ENCODE measurements around the gene ZNF532.
"Not testable (repeated sequence)": the region's sequence is repeated elsewhere in the genome, so short reads cannot be mapped to it uniquely, and the experiment has no call there.

The ZNF532 gene

GRCh38 chr18:58864146-58865032, at the start of gene ZNF532:
ZNF532 (plus strand) TSS chr18:58864877. CDS start in a region left out here.
- DNase-seq, result no peak

GRCh38 chr18:58819051-58819450, 45.6 kb upstream of the ZNF532 start:
- no peak for DNase-seq

- DNase-seq, result no peak
Observed at GRCh38 chr18:58820251-58820650, 44.4 kb upstream of the ZNF532 start.

- no peak for DNase-seq
Observed at GRCh38 chr18:58822944-58823343, 41.7 kb upstream of the ZNF532 start.

GRCh38 chr18:58823412-58823811, 41.3 kb upstream of the ZNF532 start:
- DNase-seq, result no peak

- DNase-seq, result not testable (repeated sequence)
Observed at GRCh38 chr18:58826926-58827325, 37.8 kb upstream of the ZNF532 start.

GRCh38 chr18:58827428-58827827, 37.2 kb upstream of the ZNF532 start:
- no peak for DNase-seq

- DNase-seq, result no peak
Observed at GRCh38 chr18:58827886-58828285, 36.8 kb upstream of the ZNF532 start.

GRCh38 chr18:58828399-58829121, 36.1 kb upstream of the ZNF532 start:
- DNase-seq, result no peak

GRCh38 chr18:58829263-58829662, 35.4 kb upstream of the ZNF532 start:
- no peak for DNase-seq

- DNase-seq, result not testable (repeated sequence)
Observed at GRCh38 chr18:58829886-58830285, 34.8 kb upstream of the ZNF532 start.

- DNase-seq, result no peak
Observed at GRCh38 chr18:58831606-58832005, 33.1 kb upstream of the ZNF532 start.

- no peak for DNase-seq
Observed at GRCh38 chr18:58838165-58838860, 26.4 kb upstream of the ZNF532 start.

GRCh38 chr18:58838946-58839345, 25.7 kb upstream of the ZNF532 start:
- DNase-seq, result no peak

- DNase-seq, result no peak
Observed at GRCh38 chr18:58842978-58843687, 21.5 kb upstream of the ZNF532 start.

GRCh38 chr18:58843688-58844035, 21.0 kb upstream of the ZNF532 start:
- DNase-seq, result no peak

GRCh38 chr18:58844871-58845270, 19.8 kb upstream of the ZNF532 start:
- DNase-seq, result no peak

- no peak for DNase-seq
Observed at GRCh38 chr18:58845928-58846724, 18.6 kb upstream of the ZNF532 start.

GRCh38 chr18:58847383-58848071, 17.1 kb upstream of the ZNF532 start:
- no peak for DNase-seq

- no peak for DNase-seq
Observed at GRCh38 chr18:58848685-58849084, 16.0 kb upstream of the ZNF532 start.

GRCh38 chr18:58850786-58851469, 13.7 kb upstream of the ZNF532 start:
- no peak for DNase-seq
